Activated T-cell treated with anti-CD3 and anti-CD28 coated beads for 24 hours (primary cell): ENCODE measurements around the gene EPN3.

ENCODE experiments used
- DNase-seq: peaks from one replicate; pipeline ENCODE4 v3.0.0-alpha.2; 2020; ENCODE audit warnings: low read depth

Gene EPN3

GRCh38 chr17:50570032-50570431, 37.5 kb downstream of the EPN3 start:
- no peak for DNase-seq

GRCh38 chr17:50570528-50570927, 38.0 kb downstream of the EPN3 start:
- no peak for DNase-seq

GRCh38 chr17:50571681-50572080, 39.1 kb downstream of the EPN3 start:
- no peak for DNase-seq

- DNase-seq, result no peak
These were observed 40.0 kb downstream of the EPN3 start for GRCh38 chr17:50572541-50572940.

- DNase-seq, result no peak
These were observed 41.5 kb downstream of the EPN3 start for GRCh38 chr17:50573866-50574611.

GRCh38 chr17:50575581-50576210, 43.2 kb downstream of the EPN3 start:
- no peak for DNase-seq

GRCh38 chr17:50576864-50577263, 44.3 kb downstream of the EPN3 start:
- DNase-seq, result no peak

- no peak for DNase-seq
These were observed 45.0 kb downstream of the EPN3 start for GRCh38 chr17:50577451-50577954.

- no peak for DNase-seq
These were observed 45.6 kb downstream of the EPN3 start for GRCh38 chr17:50578173-50578572.

GRCh38 chr17:50579399-50579798, 46.9 kb downstream of the EPN3 start:
- DNase-seq, result no peak

GRCh38 chr17:50580646-50581045, 48.1 kb downstream of the EPN3 start:
- no peak for DNase-seq

- DNase-seq, result no peak
These were observed 48.8 kb downstream of the EPN3 start for GRCh38 chr17:50581316-50581715.

GRCh38 chr17:50582741-50583140, 50.2 kb downstream of the EPN3 start:
- no peak for DNase-seq

GRCh38 chr17:50583641-50584040, 51.1 kb downstream of the EPN3 start:
- DNase-seq, result no peak

- no peak for DNase-seq
These were observed 51.6 kb downstream of the EPN3 start for GRCh38 chr17:50584116-50584515.

GRCh38 chr17:50584749-50585148, 52.2 kb downstream of the EPN3 start:
- DNase-seq, result no peak

- no peak for DNase-seq
These were observed 52.8 kb downstream of the EPN3 start for GRCh38 chr17:50585346-50585745.

GRCh38 chr17:50585891-50586290, 53.4 kb downstream of the EPN3 start:
- no peak for DNase-seq

- DNase-seq, result no peak
These were observed 54.1 kb downstream of the EPN3 start for GRCh38 chr17:50586421-50587247.

GRCh38 chr17:50587571-50587970, 55.0 kb downstream of the EPN3 start:
- DNase-seq, result no peak

- DNase-seq, result no peak
These were observed 56.0 kb downstream of the EPN3 start for GRCh38 chr17:50588391-50589049.

GRCh38 chr17:50589095-50589705, 56.7 kb downstream of the EPN3 start:
- DNase-seq, result no peak
